Epithelial cell of proximal tubule (primary cell): Measurements from ENCODE around the gene HNRNPL. TPM values are rescaled to one million over a fixed set of nuclear protein-coding genes. Genes with fewer than 3 reads are reported as not detected.
"Not testable (repeated sequence)": the region's sequence is repeated elsewhere in the genome, so short reads cannot be mapped to it uniquely, and the experiment has no call there.

Experiments used
- DNase-seq: peaks from one replicate; pipeline ENCODE4 v3.0.0-alpha.2; 2011; ENCODE audit warnings: low read depth
- H3K4me3 ChIP-seq: 2 replicates; pipeline ENCODE4 v1.5.1; 2011; ENCODE audit warnings: low read depth, mild to moderate bottlenecking, low read length
- CTCF ChIP-seq: conservative IDR thresholded peaks from 2 replicates; pipeline ENCODE4 v1.5.1; 2012; ENCODE audit warnings: low read depth, mild to moderate bottlenecking, low read length
- total RNA-seq: library from RNA; depleted of rRNA; stranded (reverse); fragments of >200 nt; gene quantifications from 2 replicates; pipeline ENCODE4 v1.2.3, GENCODE V29; 2015

The HNRNPL gene
- total RNA-seq, 1 donor from 2014 or later, result 224 TPM

- H3K4me3 ChIP-seq, result no peak overlapping the region
- no peak for TF ChIP-seq CTCF
- DNase-seq, result no peak
Observed at GRCh38 chr19:38815059-38816001, 34.5 kb downstream of the HNRNPL start.

DNA sequence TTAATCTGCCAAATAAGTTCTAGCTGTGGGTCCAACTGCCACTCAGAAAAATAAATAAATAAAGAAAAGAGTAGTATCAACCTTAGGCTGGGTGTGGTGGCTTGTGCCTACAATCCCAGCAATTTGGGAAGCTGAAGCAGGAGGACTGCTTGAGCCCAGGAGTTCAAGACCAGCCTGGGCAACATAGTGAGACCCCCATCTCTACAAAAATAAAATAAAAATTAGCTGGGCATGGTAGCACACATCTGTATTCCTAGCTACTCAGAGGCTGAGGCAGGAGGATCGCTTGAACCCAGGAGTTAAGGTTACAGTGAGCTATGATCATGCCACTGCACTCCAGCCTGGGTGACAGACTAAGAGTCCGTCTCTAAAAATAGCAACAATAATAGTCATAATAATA lies 35.9 kb downstream of the HNRNPL start:
- not testable (repeated sequence) for H3K4me3 ChIP-seq, DNase-seq

DNA sequence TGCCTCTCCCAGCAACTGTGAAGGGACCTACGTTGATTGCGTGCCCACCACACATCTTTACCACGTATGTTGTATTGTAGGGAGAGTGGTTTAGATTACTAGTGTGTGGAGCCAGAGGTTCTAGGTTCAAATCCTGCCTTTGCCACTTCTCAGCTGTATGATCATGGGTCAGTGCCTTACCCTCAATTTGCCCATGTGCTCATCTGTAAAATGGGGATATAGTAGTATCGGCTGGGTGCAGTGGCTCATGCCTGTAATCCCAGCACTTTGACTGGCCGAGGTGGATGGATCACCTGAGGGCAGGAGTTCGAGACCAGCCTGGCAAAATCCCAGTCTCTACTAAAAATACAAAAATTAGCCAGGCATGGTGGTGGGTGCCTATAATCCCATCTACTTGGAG lies 36.5 kb downstream of the HNRNPL start:
- DNase-seq, result no peak
- no peak for TF ChIP-seq CTCF
- no peak overlapping the region for H3K4me3 ChIP-seq

DNA sequence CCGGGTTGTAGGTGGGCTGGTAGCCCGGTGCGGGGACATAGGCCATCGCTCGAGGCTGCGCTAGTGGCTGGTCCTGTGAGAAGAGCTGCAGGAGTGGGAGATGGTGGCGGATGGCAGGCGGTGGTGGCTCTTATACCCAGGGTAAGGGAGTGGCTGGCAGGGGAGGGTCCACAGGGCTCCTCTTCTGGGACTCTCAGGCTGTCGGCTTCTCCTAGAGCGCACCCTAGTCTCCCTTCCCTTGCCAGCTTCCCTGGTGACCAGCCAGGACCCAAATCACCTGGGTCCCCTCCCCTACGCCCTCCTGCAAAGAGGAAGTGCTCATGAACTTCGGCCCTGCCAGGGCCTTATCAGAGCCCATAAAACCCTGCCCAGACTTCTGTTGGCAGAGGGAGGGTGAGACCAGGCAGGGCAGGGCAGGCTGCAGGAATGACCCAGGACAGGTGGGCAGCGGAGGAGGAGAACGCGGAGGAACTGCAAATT lies 36.9 kb downstream of the HNRNPL start, which contains the start of gene LGALS4:
LGALS4 (minus strand) TSS at position 105 of the 480 bp plus-strand sequence; CDS start at position 46, 59 bp downstream.
- no peak for DNase-seq
- H3K4me3 ChIP-seq, result no peak within 1 kb of the TSS
- no peak for TF ChIP-seq CTCF

DNA sequence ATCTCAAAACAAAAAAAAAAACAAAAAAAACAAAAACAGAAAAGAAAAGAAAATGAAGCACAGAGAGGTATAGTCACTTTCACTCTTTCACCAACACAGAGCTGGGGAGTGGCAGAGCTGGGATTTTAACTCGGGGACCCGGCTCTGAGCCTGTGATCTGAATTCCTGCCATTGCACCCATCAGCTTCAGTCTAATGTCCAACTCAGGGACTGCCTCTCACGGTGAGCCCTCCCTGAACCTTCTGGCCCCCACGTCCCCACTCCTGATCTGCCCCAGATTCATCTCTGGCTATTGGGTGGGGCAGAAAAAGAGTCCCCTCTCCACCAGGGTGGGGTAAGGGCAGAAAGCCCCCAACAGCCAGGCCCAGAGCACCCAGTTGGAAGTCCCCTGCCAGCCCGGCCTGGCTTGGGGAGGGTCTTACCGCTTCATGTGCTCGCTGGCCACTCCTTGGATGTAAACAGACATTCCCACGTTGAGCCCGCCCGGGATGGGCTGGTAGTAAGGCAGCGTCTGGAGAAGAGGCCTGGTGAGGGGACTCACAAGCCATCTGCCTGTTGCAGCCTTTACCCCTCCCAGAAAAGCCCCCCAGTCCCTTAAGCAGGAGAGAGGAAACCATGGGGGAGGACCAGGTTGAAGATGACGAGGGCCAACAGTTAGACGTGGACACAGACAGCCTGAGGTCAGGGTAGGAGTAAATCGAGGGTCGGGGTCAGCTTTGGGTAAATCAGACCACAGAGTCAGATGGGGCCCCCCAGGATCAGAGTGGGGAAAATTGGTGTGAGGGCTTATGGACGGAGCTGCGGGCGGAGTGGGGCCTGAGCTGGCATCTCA lies 37.6 kb downstream of the HNRNPL start:
- DNase-seq, result no peak
- no peak for TF ChIP-seq CTCF
- H3K4me3 ChIP-seq, result no peak overlapping the region

DNA sequence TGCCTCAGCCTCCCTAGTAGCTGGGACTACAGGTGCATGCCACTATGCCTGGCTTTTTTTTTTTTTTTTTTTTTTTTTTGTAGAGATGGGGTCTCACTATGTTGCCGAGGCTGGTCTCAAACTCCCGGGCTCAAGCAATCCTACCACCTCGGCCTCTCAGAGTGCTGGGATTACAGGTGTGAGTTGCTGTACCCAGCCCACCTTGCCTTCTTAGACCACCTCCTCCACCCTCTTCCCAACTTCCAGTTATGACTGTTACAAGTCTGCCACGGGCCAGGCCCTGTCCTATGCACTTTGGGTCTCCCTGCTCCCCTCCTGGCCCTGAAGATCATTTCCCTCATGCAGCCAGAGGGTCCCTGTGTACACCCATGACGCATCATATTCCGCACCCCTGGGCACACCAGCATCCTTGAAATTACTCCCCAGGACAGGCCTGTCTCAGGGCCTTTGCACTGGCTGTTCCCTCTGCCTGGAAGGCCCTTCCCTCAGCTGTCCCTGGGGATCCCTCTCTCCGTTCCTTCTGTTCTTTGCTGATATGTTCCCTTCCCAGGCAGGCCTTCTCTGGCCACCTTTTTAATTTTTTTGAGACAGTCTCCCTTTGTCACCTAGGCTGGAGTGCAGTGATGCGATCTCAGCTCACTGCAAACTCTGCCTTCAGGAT lies 40.1 kb downstream of the HNRNPL start:
- H3K4me3 ChIP-seq, result no peak overlapping the region

More for the DNA sequence above, 40.1 kb downstream of the HNRNPL start:
- no peak for TF ChIP-seq CTCF
- no peak for DNase-seq
